ENCODE measurements around the gene USF2. TPM values are rescaled to one million over a fixed set of nuclear protein-coding genes. Genes with fewer than 3 reads are reported as not detected.
"Not testable (repeated sequence)": the region's sequence is repeated elsewhere in the genome, so short reads cannot be mapped to it uniquely, and the experiment has no call there.

Gene USF2
- polyA plus RNA-seq, 1 donor, result 174 TPM

DNA sequence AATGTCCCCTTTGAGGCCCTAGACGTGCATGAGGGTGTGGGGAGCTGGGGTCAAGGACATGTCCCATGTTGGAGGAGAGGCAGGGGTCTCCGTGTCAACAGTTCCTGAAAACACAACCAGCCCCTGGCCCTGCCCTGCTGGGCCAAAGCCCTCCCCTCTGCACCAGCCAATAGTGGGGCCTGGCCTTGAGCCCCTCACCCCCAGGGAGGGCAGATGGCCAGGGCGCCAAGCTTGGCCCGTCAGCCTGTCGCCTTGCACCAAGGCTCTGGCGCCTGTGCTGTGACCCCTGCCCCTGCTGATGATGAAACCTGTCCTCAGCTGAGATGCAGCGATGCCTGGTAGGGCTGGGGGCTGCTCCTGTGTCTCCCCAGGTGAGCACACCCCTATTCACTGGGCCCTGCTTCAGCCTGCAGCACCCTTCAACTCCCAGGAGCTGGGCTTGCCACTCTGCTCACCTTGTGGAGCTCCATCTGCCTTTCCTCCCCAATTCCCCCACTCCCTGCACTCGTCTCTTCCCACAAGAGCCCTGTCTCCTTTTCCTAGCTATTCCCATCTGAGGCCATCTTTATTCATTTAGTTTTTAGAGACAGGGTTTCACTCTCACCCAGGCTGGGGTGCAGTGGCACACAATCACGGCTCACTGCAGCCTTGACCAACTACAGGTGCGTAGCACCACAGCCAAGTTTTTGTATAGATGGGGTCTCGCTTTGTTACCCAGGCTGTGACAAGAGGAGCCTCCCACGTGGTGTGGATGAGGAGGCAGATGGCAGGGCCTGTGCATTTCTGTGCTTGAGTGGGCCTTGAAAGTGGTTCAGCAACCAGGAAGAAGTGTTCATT lies 11.4 kb downstream of the USF2 start:
- DNase-seq, result no peak

DNA sequence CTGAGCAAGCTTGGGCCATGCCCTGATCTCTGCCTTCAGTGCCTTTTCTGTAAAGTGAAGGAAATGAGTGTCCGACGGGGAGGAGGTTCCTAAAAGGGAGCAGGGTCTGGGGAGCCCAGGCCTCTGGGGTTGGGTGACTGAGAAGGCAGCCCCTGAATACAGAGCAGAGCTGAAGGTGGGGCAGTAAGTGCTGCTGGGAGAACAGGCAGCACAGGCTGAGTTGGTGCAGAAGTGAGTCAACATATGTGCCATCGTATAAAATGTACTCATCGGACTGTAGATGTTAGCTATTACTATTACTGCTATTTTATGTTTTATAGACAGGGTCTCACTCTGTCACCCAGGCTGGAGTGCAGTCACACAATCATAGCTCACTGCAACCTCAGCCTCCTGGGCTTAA lies 12.5 kb downstream of the USF2 start:
- DNase-seq, result no peak

DNA sequence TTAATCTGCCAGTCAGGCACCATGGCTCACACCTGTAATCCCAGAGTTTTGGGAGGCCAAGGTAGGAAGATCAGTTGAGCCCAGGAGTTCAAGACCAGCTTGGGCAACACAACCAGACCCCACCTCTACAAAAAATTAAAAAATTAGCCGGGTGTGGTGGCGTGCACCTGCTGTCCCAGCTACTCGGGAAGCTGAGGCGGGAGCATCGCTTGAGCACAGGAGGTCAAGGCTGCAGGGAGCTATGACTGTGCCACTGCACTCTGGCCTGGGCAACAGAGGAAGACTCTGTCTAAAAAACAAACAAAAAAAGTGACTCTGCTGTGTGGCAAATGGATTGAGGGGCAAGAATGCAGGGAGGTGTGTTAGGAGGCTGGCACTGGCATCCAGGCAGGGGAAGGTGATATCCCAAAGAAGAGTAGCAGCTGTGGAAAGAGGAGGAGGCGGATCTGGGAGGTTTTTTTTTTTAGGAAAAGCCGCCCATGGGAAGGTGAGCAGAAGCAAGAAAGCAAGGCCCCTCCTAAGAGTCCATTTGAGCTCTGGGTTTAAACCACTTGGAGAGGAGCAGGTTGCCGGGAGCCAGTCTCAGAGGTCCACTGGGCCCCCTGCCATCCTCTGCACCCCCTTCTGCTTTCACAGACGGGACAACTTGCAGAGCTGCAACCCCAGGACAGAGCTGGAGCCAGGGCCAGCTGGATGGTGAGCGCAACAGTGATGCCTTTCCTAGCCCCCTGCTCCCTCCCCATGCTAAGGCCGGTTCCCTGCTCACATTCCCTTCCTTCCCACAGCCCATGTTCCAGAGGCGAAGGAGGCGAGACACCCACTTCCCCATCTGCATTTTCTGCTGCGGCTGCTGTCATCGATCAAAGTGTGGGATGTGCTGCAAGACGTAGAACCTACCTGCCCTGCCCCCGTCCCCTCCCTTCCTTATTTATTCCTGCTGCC lies 15.7 kb downstream of the USF2 start:
- no peak for DNase-seq

DNA sequence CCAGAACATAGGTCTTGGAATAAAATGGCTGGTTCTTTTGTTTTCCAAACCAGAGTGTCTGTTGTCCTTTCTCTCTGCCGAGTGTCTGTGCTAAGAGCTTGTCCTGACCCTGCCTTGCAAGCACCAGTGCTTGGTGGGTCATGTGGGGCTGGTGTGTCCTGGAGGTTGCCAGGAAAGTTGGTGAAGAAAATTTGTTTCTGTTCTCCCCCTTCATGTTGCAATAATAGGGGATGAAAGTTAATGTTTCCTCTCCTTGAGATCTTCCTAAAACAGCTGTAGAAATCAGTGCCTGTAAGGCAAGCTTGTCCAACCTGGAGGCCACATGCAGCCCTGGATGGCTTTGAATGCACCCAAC lies 16.3 kb downstream of the USF2 start:
- DNase-seq, result no peak

DNA sequence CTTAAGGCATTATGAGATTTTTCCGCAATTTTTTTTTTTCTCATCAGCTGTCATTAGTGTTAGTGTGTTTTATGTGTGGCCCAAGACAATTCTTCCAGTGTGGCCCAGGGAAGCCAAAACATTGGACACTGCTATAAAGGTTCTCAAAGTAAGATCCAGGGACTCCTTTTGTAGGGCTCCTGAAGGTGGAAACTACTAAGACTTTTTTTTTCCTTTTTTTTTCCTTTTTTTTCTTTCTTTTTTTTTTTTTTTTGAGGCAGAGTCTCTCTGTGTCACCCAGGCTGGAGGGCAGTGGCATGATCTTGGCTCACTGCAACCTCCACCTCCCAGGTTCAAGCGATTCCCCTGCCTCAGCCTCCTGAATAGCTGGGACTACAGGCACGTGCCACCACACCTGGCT lies 16.7 kb downstream of the USF2 start:
- not testable (repeated sequence) for DNase-seq

DNA sequence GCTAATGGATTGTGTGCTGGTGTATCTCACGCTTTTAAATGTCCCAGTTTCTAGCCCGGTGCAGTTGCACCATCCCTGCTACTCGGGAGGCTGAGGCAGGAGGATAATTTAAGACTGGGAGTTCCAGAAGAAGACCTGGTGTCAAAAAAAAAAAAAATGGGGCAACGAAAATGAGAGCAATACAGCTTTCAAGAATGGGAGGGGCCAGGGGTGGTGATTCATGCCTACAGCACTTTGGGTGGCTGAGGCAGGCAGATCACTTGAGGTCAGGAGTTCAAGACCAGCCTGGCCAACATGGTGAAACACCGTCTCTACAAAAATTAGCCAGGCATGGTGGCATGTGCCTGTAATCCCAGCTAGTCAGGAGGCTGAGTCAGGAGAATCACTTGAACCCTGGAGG lies 17.3 kb downstream of the USF2 start:
- DNase-seq, result not testable (repeated sequence)

DNA sequence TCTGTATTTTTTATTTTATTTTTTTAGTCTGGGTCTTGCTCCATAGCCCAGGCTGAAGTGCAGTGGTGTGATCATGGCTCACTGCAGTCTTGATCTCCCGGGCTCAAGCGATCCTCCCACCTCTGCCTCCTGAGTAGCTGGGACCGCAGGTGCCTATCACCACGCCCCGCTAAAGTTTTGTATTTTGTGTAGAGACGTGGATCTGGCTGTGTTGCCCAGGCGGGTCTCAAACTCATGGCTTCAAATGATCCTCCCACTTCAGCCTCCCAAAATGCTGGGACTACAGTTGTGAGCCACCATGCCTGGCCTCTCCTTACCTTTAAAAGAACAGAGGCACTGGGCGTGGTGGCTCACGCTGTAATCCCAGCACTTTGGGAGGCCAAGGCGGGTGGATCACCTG lies 19.0 kb downstream of the USF2 start:
- no peak for DNase-seq

DNA sequence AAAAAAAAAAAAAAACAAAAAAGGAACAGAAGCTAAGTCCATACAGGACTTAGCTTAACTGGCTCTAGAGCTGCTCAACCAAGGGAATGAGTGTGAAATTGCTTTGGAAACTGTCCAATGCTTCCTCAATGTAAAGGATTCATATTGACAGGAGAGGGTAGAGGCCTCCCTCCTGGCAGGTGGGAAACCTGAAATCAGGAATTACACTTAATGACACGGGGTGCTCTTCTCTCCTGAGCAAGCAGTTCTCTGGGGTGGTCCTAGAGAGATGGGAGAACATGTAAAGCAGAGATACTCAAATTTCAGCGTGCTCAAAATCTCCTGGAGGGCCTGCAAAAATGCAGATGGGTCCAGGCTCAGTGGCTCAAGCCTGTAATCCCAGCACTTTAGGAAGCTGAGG lies 19.6 kb downstream of the USF2 start:
- no peak for DNase-seq

DNA sequence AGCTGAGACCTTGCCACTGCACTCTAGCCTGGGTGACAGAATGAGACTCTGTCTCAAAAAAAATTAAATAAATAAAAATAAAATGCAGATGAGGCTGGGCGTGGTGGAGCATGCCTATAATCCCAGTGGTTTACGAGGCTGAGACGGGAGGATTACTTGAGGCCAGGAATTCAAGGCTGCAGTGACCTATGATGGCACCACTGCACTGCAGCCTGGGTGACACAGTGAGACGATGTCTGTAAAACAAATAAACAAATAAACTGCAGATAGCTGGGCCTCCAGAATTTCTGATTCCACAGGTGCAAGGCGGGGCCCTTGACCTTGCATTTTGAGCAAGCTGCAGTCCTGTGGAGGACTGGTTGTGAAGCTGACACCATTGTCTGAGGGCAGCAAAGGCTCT lies 20.1 kb downstream of the USF2 start:
- no peak for DNase-seq

DNA sequence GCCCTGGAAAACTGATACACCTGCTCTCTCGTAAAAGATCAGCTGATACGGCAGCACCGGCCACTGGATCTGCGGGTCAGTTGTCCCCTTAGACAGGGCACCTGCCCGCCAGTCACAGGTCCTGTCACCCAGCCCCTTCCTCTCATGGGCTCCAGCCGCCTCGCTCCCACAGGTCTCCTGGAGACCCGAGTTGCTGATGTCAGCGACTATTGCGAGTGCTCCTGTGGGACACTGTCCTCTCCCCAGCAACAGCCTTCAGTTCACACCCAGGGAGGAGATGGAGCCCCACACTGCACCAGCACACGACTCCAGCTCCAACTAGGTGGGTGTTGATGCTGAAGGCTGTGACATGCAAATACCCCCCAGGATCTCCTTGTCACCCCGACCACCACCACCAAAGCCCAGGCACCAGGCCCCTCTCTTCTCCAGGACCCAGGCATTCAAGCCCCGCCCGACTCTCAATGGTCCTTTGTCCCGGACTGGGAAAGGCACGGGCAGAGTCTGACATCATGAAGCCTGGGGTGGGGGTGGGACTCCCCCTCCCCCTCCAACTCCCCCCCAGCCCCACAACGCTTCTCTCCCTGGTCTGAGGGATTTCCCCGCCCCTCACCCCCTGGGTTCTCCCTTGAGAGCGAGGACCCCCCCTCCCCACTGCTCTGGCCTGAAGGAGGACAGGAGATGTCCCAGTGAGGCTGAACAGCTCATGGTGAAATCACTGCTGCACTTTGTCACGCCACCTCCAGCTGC lies 21.8 kb downstream of the USF2 start:
- no peak for DNase-seq

DNA sequence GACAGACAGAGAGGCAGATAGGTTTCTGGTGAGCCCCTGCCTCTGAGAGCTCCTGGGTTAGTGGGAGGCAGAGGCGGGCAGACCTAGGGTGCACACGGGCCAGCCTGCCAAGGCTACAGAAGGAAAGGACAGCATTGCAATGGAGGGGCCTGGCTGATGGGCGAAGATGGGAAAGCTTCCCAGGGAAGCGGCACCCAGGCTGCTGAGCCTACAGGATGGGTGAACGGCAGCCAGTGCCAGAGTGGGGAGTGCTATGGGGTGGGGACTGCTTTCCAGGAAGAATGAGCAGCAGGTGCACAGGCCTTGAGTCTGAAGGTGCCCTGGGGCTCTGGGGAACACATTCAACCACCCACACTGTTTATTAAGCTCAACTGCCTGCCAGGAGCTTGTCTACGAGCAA lies 22.5 kb downstream of the USF2 start:
- no peak for DNase-seq

DNA sequence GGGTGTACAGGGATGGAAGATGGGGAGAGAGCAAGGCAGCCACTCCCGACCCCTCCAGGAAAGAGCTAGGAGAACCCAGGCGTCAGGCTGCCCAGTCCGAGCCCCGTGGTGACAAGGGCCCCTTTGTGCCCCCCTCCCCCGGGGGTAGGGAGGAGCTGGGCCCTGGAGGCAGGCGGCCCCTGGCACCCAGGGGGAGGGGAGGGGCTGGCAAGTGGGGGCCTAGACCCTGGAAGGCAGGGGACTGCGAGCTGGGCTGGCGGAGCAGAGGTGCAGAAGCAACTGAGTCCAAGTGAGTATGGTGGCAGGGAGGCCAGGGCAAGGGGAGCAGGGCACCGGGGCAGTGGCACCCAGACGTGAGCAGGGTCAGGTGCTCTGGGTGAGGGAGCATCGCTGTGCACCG lies 23.2 kb downstream of the USF2 start, which contains the start of gene MAG:
Gene MAG, plus strand, starts transcription at position 246 of the 400 bp plus-strand sequence. CDS start 3,248 bp downstream, outside the sequence.
- no peak for DNase-seq

DNA sequence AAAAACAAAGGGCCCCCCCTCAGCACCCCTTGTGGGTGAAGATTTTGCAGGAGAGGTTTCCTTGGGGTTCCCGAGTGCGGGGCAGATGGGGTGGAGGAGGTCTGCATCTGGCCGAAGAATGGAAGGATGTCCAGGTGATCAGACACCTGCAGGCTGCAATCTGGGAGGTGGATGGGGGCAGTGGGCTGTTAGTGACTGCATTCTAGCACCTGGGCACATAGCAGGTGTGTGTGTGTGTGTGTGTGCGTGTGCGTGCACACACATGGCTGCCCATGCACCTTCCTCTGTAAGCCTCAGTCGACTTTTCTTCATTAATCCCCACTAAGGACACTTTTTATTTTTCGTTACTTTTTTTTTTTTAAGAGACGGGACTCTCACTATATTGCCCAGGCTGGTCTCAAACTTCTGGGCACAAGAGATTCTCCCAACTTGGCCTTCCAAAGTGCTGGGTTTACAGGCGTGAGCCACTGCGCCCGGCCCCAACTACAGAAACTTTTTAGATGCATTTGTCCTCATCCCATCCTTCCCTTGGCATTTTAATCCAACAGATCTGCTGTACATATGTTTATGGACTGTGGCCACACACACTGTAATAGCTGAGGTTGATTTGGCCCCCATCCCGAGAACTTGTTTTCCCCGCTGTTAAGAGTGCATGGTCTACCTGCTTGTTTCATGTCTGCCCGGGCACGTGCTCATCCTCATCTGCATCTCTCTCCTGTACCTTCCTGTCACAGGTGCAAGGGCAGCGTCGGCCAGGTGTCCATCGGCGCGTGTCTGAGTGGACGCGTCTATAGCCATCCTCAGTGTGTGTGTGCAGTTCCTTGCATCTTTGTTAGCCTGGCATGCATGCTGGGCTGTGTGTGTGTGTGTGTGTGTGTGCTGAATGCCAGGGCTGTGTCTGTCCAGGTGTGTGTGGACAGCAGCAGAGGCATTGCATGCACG lies 23.9 kb downstream of the USF2 start:
- DNase-seq, result no peak

DNA sequence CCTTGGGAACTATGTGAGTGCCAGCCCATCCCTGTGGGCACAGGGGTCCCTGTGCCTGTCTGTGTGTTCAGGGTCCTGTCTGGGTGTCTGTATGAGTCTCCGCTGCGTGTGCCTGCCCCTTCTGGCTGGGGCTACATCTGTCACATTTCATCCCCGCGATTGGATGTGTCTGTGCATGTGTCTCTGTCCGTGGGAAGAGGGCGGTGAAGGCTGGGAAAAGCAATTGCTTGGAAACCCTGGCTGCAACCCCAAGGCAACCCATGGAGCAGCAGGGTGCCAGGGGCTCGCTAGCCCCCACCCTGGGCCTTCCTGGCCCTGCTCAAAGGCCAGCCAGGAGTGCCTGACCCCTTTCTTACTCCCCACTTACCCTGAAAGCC lies 24.6 kb downstream of the USF2 start:
- DNase-seq, result no peak

DNA sequence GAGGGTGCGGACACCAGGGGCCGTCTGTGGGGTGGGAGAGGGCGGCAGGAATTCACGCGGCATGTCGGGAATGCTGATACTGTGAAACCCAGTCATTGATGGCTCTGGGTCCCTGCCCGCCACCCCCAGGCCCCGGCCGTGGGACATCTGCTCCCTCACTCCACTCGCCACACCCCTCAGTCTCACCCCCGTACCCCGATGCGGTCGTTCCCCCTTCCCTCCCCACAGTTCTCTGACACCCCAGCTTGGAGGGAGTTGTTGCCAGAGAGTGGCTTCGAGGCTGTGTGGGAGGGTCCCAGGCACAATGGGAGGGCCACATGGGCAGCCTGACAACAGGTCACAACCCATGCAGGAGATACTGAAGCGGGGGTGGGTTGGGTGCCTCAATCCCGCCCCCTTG lies 25.0 kb downstream of the USF2 start:
- no peak for DNase-seq

DNA sequence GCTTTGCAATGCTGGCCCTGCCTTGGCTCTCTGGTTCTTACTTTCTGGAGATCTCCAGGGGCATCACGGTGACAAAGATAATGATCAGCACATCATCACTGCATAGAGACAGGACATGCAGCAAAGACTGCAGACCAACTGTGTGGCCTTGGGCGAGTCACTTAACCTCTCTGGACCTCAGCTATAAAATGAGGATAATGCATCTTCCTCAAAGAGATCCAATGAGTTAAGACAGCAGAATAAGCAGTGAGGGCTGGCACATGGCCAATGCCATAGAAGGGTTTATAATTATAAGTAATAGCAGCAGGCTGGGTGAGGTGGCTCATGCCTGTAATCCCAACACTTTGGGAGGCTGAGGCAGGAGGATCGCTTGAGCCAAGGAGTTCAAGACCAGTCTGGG lies 25.6 kb downstream of the USF2 start:
- DNase-seq, result no peak

DNA sequence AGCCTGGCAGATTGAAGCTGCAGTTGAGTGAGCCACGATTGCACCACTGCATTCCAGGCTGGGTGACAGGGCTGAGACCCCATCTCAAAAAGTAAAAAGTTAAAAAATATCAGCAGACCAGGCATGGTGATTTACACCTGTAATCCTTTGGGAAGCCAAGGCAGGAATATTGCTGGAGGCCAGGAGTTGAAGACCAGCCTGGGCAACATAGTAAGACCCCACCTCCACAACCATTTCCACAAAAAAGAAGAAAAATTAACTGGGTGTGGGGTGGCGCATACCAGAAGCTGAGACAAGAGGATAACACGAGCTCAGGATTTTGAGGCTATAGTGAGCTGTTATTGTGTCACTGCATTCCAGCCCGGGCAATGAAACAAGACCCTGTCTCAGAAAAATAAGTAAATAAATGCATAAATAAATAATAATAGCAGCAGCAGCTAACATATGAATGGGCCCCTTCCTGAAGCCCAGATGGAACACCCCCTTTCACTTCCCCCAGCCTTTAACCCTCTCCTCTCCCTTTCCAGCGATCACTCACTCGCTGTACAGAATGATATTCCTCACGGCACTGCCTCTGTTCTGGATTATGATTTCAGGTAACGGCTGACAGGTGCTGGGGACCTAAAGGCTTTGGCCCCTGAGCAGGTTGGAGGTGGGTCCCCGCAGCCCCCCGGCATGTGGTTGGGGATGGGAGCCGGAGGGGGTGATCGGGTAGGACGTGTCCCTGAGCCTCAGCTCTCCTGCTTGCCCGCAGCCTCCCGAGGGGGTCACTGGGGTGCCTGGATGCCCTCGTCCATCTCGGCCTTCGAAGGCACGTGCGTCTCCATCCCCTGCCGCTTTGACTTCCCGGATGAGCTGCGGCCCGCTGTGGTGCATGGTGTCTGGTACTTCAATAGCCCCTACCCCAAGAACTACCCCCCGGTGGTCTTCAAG lies 26.4 kb downstream of the USF2 start:
- DNase-seq, result no peak

DNA sequence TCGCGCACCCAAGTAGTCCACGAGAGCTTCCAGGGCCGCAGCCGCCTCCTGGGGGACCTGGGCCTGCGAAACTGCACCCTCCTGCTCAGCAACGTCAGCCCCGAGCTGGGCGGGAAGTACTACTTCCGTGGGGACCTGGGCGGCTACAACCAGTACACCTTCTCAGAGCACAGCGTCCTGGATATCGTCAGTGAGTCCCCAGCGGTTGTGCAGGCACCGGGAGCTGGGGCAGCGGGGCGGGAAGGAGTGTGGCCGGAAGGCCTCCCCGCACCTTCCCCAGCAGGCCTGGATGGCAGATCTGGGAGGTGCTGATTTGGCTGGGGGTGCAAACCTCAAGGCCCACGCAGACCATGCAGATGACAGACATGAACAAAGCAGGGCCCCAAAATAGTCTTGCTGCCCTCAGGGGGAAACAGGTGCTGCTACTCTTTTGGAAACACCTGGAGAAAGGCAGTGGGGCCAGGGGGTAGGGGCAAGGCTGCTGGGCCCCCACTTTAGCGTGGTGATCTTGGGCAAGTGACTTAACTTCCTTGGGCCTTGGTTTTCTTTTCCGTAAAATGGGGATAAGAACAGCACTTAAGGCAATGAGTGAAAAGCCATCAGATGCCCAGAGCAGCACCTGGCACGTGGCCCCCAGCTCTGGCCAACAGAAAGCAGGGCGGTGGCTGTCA lies 27.2 kb downstream of the USF2 start:
- DNase-seq, result no peak

DNA sequence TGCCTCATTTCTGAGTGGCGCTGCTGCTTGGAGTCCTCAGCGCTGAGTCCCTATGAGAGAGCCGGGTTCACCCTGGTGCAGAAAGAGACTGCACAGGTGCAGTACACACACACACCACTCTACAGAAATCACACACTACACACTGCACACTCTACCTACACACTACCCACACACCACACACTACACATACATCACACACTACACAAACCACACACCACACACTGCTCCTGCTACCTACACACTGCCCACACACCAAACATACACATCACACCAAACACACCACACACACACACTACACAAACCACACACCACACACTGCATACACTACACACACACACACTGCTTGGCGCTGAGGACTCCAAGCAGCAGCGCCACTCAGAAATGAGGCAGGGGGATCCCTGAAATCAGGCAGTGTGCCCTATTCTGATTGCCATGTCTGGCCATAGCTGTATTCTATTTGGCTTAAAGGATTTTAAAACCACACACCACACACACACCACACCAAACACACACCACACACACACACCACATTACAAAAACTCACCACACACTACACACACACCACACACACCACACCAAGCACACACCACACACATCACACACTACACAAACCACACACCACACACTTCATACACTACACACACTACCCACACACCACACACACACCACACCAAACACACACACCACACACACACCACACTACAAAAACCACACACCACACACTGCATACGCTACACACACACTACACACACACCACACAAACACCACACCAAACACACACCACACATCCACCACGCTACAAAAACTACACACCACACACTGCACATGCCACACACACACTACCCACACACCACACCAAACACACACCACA lies 28.1 kb downstream of the USF2 start:
- no peak for DNase-seq
